Activated T-helper 1 cell treated with Interleukin-2 at 50 U/mL for 16 hours (primary cell): ENCODE measurements around the gene RBM19.
"Not testable (repeated sequence)": the region's sequence is repeated elsewhere in the genome, so short reads cannot be mapped to it uniquely, and the experiment has no call there.

Experiments
- DNase-seq: peaks from one replicate; pipeline ENCODE4 v3.0.0-alpha.2; 2020; ENCODE audit warnings: low read depth

Gene RBM19

GRCh38 chr12:113831476-113831875 is 134.6 kb downstream of the RBM19 start:
- DNase-seq, result no peak

- DNase-seq, result no peak
Measured at GRCh38 chr12:113831016-113831415, 135.1 kb downstream of the RBM19 start.

- DNase-seq, result no peak
Measured at GRCh38 chr12:113829212-113829611, 136.9 kb downstream of the RBM19 start.

- DNase-seq, result no peak
Measured at GRCh38 chr12:113827539-113828114, 138.5 kb downstream of the RBM19 start.

GRCh38 chr12:113826805-113827538 is 139.2 kb downstream of the RBM19 start:
- no peak for DNase-seq

- no peak for DNase-seq
Measured at GRCh38 chr12:113825705-113826104, 140.4 kb downstream of the RBM19 start.

GRCh38 chr12:113823816-113824215 is 142.3 kb downstream of the RBM19 start:
- DNase-seq, result no peak

- no peak for DNase-seq
Measured at GRCh38 chr12:113823016-113823415, 143.1 kb downstream of the RBM19 start.

- DNase-seq, result no peak
Measured at GRCh38 chr12:113820842-113821241, 145.3 kb downstream of the RBM19 start.

GRCh38 chr12:113820309-113820708 is 145.8 kb downstream of the RBM19 start:
- no peak for DNase-seq

GRCh38 chr12:113819495-113819894 is 146.6 kb downstream of the RBM19 start:
- no peak for DNase-seq

- DNase-seq, result no peak
Measured at GRCh38 chr12:113818833-113819232, 147.3 kb downstream of the RBM19 start.

GRCh38 chr12:113818283-113818682 is 147.8 kb downstream of the RBM19 start:
- no peak for DNase-seq

GRCh38 chr12:113816866-113817265 is 149.3 kb downstream of the RBM19 start:
- no peak for DNase-seq

- DNase-seq, result no peak
Measured at GRCh38 chr12:113815031-113815430, 151.1 kb downstream of the RBM19 start.

- DNase-seq, result no peak
Measured at GRCh38 chr12:113813229-113813541, 152.9 kb downstream of the RBM19 start.

- no peak for DNase-seq
Measured at GRCh38 chr12:113812411-113813228, 153.5 kb downstream of the RBM19 start.

GRCh38 chr12:113809462-113810220 is 156.5 kb downstream of the RBM19 start:
- not testable (repeated sequence) for DNase-seq

- DNase-seq, result no peak
Measured at GRCh38 chr12:113808095-113808951, 157.8 kb downstream of the RBM19 start.

- no peak for DNase-seq
Measured at GRCh38 chr12:113805673-113806072, 160.5 kb downstream of the RBM19 start.

- no peak for DNase-seq
Measured at GRCh38 chr12:113804961-113805600, 161.0 kb downstream of the RBM19 start.
